OCI-M2 (cell line): ENCODE results near the gene AMZ1.
"Not testable (repeated sequence)": the region's sequence is repeated elsewhere in the genome, so short reads cannot be mapped to it uniquely, and the experiment has no call there.

Source experiments
- DNase-seq: peaks from one replicate; lab custom pipeline; 2025; ENCODE audit not compliant: unreplicated experiment; lab: John Stamatoyannopoulos, UW

AMZ1 gene

GRCh38 chr7:2689951-2690705, 2.1 kb downstream of the AMZ1 start:
- no peak for DNase-seq

- no peak for DNase-seq
These were observed 3.2 kb downstream of the AMZ1 start for GRCh38 chr7:2691011-2691707.

- DNase-seq = not testable (repeated sequence)
These were observed 4.0 kb downstream of the AMZ1 start for GRCh38 chr7:2691932-2692439.

GRCh38 chr7:2692543-2692942, 4.5 kb downstream of the AMZ1 start:
- no peak for DNase-seq

GRCh38 chr7:2693420-2694121, 5.6 kb downstream of the AMZ1 start:
- not testable (repeated sequence) for DNase-seq

- not testable (repeated sequence) for DNase-seq
These were observed 6.1 kb downstream of the AMZ1 start for GRCh38 chr7:2694122-2694436.

GRCh38 chr7:2698581-2699288, 10.7 kb downstream of the AMZ1 start:
- DNase-seq = no peak

GRCh38 chr7:2699289-2699620, 11.3 kb downstream of the AMZ1 start:
- DNase-seq = no peak

GRCh38 chr7:2700141-2700850, 12.3 kb downstream of the AMZ1 start:
- no peak for DNase-seq

GRCh38 chr7:2701424-2701823, 13.4 kb downstream of the AMZ1 start:
- no peak for DNase-seq

GRCh38 chr7:2701832-2702593, 14.0 kb downstream of the AMZ1 start:
- no peak for DNase-seq

GRCh38 chr7:2702594-2702957, 14.6 kb downstream of the AMZ1 start:
- no peak for DNase-seq

- DNase-seq = no peak
These were observed 17.5 kb downstream of the AMZ1 start for GRCh38 chr7:2705371-2706096.

- DNase-seq = no peak
These were observed 18.7 kb downstream of the AMZ1 start for GRCh38 chr7:2706685-2707126.

GRCh38 chr7:2707481-2707880, 19.5 kb downstream of the AMZ1 start:
- no peak for DNase-seq

- DNase-seq = no peak
These were observed 20.0 kb downstream of the AMZ1 start for GRCh38 chr7:2708041-2708440.

- no peak for DNase-seq
These were observed 20.7 kb downstream of the AMZ1 start for GRCh38 chr7:2708547-2709310.

GRCh38 chr7:2709553-2710285, 21.7 kb downstream of the AMZ1 start:
- DNase-seq = no peak
